GM13976 (cell line): ENCODE measurements around the gene HTR1D.
"Not testable (repeated sequence)": the region's sequence is repeated elsewhere in the genome, so short reads cannot be mapped to it uniquely, and the experiment has no call there.

Experiments
- DNase-seq: peaks from one replicate; pipeline ENCODE4 v3.0.0; 2012; ENCODE audit warnings: low spot score
- in situ Hi-C: fragments of 300-500 bp; cut with MboI; formaldehyde crosslinking; loops from one replicate; pipeline ENCODE4 v1.12.0; 2022; ENCODE audit warnings: low sequenced_read_pairs, mixed read lengths, inconsistent platforms; ENCODE audit not compliant: unreplicated experiment
- TF ChIP-seq, protein P1 (sequence below): IDR thresholded peaks from 2 replicates; pipeline ENCODE4 v1.5.1; 2012; ENCODE audit warnings: borderline replicate concordance, mild to moderate bottlenecking; ENCODE audit not compliant: insufficient read depth; ENCODE audit errors: extremely low read depth, missing control alignments, control extremely low read depth

HTR1D gene, protein sequence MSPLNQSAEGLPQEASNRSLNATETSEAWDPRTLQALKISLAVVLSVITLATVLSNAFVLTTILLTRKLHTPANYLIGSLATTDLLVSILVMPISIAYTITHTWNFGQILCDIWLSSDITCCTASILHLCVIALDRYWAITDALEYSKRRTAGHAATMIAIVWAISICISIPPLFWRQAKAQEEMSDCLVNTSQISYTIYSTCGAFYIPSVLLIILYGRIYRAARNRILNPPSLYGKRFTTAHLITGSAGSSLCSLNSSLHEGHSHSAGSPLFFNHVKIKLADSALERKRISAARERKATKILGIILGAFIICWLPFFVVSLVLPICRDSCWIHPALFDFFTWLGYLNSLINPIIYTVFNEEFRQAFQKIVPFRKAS

DNA sequence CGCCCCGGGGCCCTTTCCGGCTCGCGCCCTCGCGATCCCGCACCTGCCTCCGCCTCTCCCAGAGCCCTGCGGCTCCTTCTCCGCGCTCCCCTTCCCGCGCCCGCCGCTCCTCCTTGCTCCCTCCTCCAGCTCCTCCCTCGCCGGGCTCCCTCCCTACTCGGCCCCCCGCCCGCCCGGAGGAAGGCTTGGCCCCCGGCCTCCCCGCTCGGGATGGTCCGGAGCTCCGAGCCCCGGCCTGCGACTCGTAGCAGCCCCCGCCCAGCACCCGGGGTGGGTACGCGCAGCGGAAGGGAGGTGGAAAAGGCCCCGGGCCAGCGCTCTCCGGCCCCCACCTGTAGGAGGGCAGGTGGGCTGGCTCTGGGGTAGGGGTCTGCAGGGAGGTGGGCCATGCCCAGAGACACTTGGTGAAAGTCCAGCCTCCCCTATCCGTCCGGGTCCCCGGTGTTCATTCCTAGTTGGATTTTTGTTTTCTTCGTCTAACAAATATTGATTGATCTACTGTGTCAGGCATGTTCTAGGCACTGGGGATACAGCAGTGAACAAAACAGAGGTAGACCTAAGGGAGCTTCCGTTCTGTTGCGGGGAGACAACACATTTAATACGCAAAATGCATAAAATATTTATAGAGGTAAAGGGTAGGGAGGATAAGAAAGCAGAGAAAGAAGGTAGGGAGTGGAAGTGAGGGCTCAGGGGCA is at the start of gene HTR1D:
Gene HTR1D (minus strand): TSS at position 82 of the 695 bp plus-strand sequence. CDS start 23,283 bp downstream, outside the sequence.
- peak; percentile 39 for DNase-seq
- TF ChIP-seq, protein P1, sequence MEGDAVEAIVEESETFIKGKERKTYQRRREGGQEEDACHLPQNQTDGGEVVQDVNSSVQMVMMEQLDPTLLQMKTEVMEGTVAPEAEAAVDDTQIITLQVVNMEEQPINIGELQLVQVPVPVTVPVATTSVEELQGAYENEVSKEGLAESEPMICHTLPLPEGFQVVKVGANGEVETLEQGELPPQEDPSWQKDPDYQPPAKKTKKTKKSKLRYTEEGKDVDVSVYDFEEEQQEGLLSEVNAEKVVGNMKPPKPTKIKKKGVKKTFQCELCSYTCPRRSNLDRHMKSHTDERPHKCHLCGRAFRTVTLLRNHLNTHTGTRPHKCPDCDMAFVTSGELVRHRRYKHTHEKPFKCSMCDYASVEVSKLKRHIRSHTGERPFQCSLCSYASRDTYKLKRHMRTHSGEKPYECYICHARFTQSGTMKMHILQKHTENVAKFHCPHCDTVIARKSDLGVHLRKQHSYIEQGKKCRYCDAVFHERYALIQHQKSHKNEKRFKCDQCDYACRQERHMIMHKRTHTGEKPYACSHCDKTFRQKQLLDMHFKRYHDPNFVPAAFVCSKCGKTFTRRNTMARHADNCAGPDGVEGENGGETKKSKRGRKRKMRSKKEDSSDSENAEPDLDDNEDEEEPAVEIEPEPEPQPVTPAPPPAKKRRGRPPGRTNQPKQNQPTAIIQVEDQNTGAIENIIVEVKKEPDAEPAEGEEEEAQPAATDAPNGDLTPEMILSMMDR, result no peak
- in situ Hi-C loops, result no loop called here

DNA sequence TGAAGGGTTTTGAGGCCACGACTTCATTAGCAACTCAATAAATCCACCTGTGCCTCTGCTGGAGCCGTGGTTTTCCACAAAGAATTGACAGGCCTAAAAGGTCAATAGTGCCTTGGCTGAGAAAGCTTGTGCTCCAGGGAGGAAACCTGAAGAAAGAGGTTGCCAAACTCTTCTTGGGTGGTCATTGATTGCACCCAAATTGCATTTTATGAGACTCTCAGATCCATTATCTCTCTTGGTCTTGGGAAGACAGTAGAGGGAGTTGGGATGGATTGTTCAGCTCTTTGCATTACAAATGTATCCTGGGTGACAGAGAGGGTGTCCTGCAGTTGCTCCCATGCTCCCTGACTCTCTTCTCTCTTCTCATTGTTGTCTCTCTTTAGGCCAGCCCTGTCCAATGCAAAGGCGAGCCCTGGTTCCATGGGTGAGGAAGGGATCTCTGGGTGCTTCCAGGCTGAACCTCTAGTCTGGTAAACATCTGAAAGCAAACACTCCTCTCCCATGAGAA is 46.1 kb upstream of the HTR1D start:
- TF ChIP-seq, protein P1, result no peak
- no peak for DNase-seq
- in situ Hi-C loops, result no loop called here

DNA sequence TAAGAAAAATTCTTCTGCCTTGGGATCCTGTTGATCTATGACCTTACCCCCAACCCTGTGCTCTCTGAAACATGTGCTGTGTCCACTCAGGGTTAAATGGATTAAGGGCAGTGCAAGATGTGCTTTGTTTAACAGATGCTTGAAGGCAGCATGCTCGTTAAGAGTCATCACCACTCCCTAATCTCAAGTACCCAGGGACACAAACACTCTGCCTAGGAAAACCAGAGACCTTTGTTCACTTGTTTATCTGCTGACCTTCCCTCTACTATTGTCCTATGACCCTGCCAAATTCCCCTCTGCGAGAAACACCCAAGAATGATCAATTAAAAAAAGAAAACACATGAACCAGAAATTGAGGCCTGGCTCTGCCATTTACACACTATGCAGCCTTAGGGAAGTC is 40.8 kb upstream of the HTR1D start:
- DNase-seq, in situ Hi-C loops: not testable (repeated sequence)

DNA sequence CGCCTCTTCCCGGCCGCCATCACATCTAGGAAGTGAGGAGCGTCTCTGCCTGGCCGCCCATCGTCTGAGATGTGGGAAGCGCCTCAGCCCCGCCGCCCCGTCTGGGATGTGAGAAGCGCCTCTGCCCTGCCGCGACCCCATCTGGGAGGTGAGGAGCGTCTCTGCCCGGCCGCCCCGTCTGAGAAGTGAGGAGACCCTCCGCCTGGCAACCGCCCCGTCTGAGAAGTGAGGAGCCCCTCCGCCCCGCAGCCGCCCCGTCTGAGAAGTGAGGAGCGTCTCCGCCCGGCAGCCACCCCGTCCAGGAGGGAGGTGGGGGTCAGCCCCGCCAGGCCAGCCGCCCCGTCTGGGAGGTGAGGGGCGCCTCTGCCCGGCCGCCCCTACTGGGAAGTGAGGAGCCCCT is 40.1 kb upstream of the HTR1D start:
- DNase-seq, in situ Hi-C loops: not testable (repeated sequence)

DNA sequence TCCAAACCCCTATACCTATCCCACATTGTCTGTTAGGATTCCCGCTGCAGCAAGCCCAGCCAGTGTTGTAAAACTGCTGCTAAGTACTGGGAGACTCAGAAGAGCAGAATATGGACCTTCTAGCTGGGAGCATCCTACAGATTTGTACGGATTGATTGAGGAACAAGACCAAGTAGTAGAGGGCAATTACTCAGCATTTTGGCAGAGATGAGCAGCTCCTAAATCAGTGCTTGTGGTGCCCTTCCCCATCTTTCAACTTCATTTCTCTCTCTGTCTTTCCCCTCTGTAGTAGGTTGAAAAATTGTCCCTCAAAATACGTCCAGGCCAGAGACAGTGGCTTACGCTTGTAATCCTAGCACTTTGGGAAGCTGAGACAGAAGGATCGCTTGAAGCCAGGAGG is 37.3 kb upstream of the HTR1D start:
- TF ChIP-seq, protein P1, result no peak
- in situ Hi-C loops, result no loop called here
- no peak for DNase-seq

DNA sequence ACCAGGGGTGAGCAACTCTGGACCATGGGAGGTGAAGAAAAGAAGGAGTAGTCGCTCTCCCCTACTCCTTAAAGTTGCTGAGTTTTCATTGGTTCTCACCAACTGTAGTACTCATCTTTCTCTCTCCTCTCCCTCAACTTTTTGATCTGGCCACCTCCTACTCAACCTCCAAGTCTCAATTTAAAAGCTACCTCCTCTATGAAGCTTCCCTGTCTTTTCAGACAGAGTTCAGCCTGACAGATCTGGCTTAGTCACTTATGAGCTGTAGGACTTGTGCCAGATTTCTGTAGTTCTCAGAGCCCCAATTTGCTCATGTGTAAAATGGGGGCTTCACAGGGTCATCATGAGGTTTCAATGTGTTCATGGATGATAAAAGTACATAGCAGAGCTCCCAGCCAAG is 34.5 kb upstream of the HTR1D start:
- DNase-seq, result no peak
- in situ Hi-C loops, result no loop called here
- TF ChIP-seq, protein P1, result no peak

DNA sequence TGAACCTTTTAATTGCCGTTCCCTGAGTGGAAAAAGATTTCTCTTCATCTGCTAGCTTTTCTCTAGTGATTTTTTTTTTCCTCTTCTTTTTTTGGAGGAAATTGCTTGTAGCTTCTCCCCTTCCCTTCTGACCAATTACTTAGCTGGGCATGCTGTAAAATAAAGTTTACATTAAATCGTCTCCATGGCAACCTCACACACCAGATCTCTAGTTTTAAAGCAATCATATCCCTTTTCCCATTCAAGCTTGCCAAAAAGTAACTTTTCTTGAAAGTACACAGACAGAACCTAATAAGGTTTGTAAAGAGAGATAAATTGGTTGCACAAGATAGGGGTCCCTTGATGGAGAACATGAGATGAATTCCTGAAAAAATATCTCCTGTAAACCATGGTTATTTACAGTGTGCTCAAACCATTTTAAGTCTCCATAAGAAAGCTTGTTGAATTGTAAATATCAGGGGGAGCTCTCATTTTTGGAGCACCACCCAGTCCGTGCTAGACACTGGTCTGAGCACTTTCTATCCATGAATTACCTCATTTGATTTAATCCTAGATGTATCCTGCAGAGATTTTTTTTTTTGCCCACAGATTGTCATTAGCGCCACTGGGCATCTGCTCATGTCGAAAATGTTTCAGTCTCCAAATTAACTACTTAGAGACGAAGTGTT is 32.6 kb upstream of the HTR1D start:
- TF ChIP-seq, protein P1, result no peak
- in situ Hi-C loops, result no loop called here
- DNase-seq, result no peak
